Measurements from ENCODE around the gene ANKRD7.

ANKRD7 gene

GRCh38 chr7:118219157-118219512 lies 5.4 kb upstream of the ANKRD7 start:
- Histone ChIP-seq H3K18ac (ENCODE audit: low read depth in 1 of 2, low read length in 2 of 2) (no peak overlapping the region), H3K36me3 (ENCODE audit: control insufficient read depth in 1 of 2, insufficient read depth in 2 of 2, low read depth in 1 of 2, low read length in 2 of 2) (no peaks in the 10 kb centered on the region), H2BK15ac (ENCODE audit: low read depth, poor library complexity, severe bottlenecking) (no peak overlapping the region), H3K4me3 (ENCODE audit: insufficient read depth in 1 of 2, low read depth in 1 of 2, low read length in 2 of 2) (no peak overlapping the region), H3K79me1 (replicated peaks; ENCODE audit: low read length, poor library complexity, severe bottlenecking) (no peaks in the 10 kb centered on the region), H3K9ac (ENCODE audit: low read length) (no peak overlapping the region), H2BK5ac (ENCODE audit: low read depth, low read length, poor library complexity, severe bottlenecking) (no peak overlapping the region), H4K8ac (ENCODE audit: low read length) (no peak overlapping the region), H4K91ac (ENCODE audit: low read length) (no peak overlapping the region), H3K4me1 (ENCODE audit: control insufficient read depth, insufficient read depth, low read depth, low read length) (no peaks in the 10 kb centered on the region), H3K14ac (ENCODE audit: low read length in 2 of 2) (no peak overlapping the region), H3K9me3 (ENCODE audit: control insufficient read depth, low read length) (no peaks in the 10 kb centered on the region), H2AFZ (ENCODE audit: low read depth, low read length) (no peak overlapping the region), H2BK120ac (ENCODE audit: low read depth, low read length) (no peak overlapping the region), H3K23ac (ENCODE audit: low read length in 2 of 2) (no peak overlapping the region), H2AK5ac (ENCODE audit: low read length, severe bottlenecking) (no peak overlapping the region), H3K27ac (ENCODE audit: low read length, poor library complexity, severe bottlenecking) (no peak overlapping the region), H3K27me3 (ENCODE audit: control insufficient read depth in 1 of 2, insufficient read depth in 1 of 2, low read length in 2 of 2) (no peaks in the 10 kb centered on the region), H2BK12ac (ENCODE audit: low read length in 2 of 2) (no peak overlapping the region), H3K4me2 (ENCODE audit: low read length, poor library complexity, severe bottlenecking) (no peak overlapping the region), H3K4ac (ENCODE audit: low read depth in 1 of 2, low read length in 2 of 2) (no peak overlapping the region)
- DNase-seq, result no peak
- WGBS, result 97% methylated on average over 2 of the region's 3 CpGs

GRCh38 chr7:118220583-118220982 lies 3.9 kb upstream of the ANKRD7 start:
- H2BK120ac ChIP-seq (ENCODE audit: low read depth, low read length), result no peak overlapping the region
- H3K4me2 ChIP-seq (ENCODE audit: low read length, poor library complexity, severe bottlenecking), result no peak overlapping the region
- H2AK5ac ChIP-seq (ENCODE audit: low read length, severe bottlenecking), result no peak overlapping the region
- H3K9me3 ChIP-seq (ENCODE audit: control insufficient read depth, low read length), result no peaks in the 10 kb centered on the region
- H2BK15ac ChIP-seq (ENCODE audit: low read depth, poor library complexity, severe bottlenecking), result no peak overlapping the region
- no peaks in the 10 kb centered on the region for H3K36me3 ChIP-seq (ENCODE audit: control insufficient read depth in 1 of 2, insufficient read depth in 2 of 2, low read depth in 1 of 2, low read length in 2 of 2)
- DNase-seq, result no peak
- H3K4me1 ChIP-seq (ENCODE audit: control insufficient read depth, insufficient read depth, low read depth, low read length), result no peaks in the 10 kb centered on the region
- no peaks in the 10 kb centered on the region for H3K79me1 ChIP-seq (replicated peaks; ENCODE audit: low read length, poor library complexity, severe bottlenecking)
- H4K8ac ChIP-seq (ENCODE audit: low read length), result no peak overlapping the region
- no peak overlapping the region for H3K4ac ChIP-seq (ENCODE audit: low read depth in 1 of 2, low read length in 2 of 2)
- no peak overlapping the region for H3K4me3 ChIP-seq (ENCODE audit: insufficient read depth in 1 of 2, low read depth in 1 of 2, low read length in 2 of 2)
- H3K14ac ChIP-seq (ENCODE audit: low read length in 2 of 2), result no peak overlapping the region
- no peak overlapping the region for H3K18ac ChIP-seq (ENCODE audit: low read depth in 1 of 2, low read length in 2 of 2)
- no peak overlapping the region for H4K91ac ChIP-seq (ENCODE audit: low read length)
- H2BK12ac ChIP-seq (ENCODE audit: low read length in 2 of 2), result no peak overlapping the region
- 62% methylated on average over 3 of the region's 3 CpGs for WGBS
- no peak overlapping the region for H2AFZ ChIP-seq (ENCODE audit: low read depth, low read length)
- no peak overlapping the region for H3K23ac ChIP-seq (ENCODE audit: low read length in 2 of 2)
- no peak overlapping the region for H3K27ac ChIP-seq (ENCODE audit: low read length, poor library complexity, severe bottlenecking)
- no peaks in the 10 kb centered on the region for H3K27me3 ChIP-seq (ENCODE audit: control insufficient read depth in 1 of 2, insufficient read depth in 1 of 2, low read length in 2 of 2)
- no peak overlapping the region for H3K9ac ChIP-seq (ENCODE audit: low read length)
- H2BK5ac ChIP-seq (ENCODE audit: low read depth, low read length, poor library complexity, severe bottlenecking), result no peak overlapping the region

- WGBS, result 93% methylated on average over 1 of the region's 1 CpG
- H3K9me3 ChIP-seq (ENCODE audit: control insufficient read depth, low read length), result no peaks in the 10 kb centered on the region
- H2BK12ac ChIP-seq (ENCODE audit: low read length in 2 of 2), result no peak overlapping the region
Measured at GRCh38 chr7:118222591-118222990, 1.9 kb upstream of the ANKRD7 start.

DNA sequence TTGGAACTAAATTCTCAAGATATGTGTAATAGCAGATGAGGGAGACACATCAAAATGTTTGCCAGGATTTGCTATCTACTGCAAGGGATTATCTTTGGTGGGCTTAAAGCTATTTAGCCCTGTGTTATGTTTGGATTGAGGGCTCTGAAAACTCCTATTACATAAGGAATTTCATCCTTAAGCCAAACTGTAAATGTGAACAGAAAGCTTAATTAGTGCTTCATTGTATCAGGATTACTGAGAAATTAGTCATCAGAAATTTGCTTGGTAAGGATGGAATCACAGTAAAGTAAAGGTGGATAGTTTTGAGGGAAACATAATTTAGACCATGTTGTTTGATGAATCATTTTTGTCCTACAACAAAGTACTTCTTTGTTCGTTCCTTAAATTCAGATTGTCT lies 8.3 kb downstream of the ANKRD7 start:
- Histone ChIP-seq H2BK120ac (ENCODE audit: low read depth, low read length) (no peak overlapping the region), H3K4ac (ENCODE audit: low read depth in 1 of 2, low read length in 2 of 2) (no peak overlapping the region), H3K14ac (ENCODE audit: low read length in 2 of 2) (no peak overlapping the region), H3K4me1 (ENCODE audit: control insufficient read depth, insufficient read depth, low read depth, low read length) (no peaks in the 10 kb centered on the region), H3K18ac (ENCODE audit: low read depth in 1 of 2, low read length in 2 of 2) (no peak overlapping the region), H2BK5ac (ENCODE audit: low read depth, low read length, poor library complexity, severe bottlenecking) (no peak overlapping the region), H3K27me3 (ENCODE audit: control insufficient read depth in 1 of 2, insufficient read depth in 1 of 2, low read length in 2 of 2) (no peaks in the 10 kb centered on the region), H4K8ac (ENCODE audit: low read length) (no peak overlapping the region), H2AFZ (ENCODE audit: low read depth, low read length) (no peak overlapping the region), H3K9me3 (ENCODE audit: control insufficient read depth, low read length) (no peaks in the 10 kb centered on the region), H3K4me2 (ENCODE audit: low read length, poor library complexity, severe bottlenecking) (no peak overlapping the region), H3K36me3 (ENCODE audit: control insufficient read depth in 1 of 2, insufficient read depth in 2 of 2, low read depth in 1 of 2, low read length in 2 of 2) (no peaks in the 10 kb centered on the region), H3K4me3 (ENCODE audit: insufficient read depth in 1 of 2, low read depth in 1 of 2, low read length in 2 of 2) (no peak overlapping the region), H2AK5ac (ENCODE audit: low read length, severe bottlenecking) (no peak overlapping the region), H3K23ac (ENCODE audit: low read length in 2 of 2) (no peak overlapping the region), H3K79me1 (replicated peaks; ENCODE audit: low read length, poor library complexity, severe bottlenecking) (no peaks in the 10 kb centered on the region), H4K91ac (ENCODE audit: low read length) (no peak overlapping the region), H3K27ac (ENCODE audit: low read length, poor library complexity, severe bottlenecking) (no peak overlapping the region), H3K9ac (ENCODE audit: low read length) (no peak overlapping the region), H2BK12ac (ENCODE audit: low read length in 2 of 2) (no peak overlapping the region), H2BK15ac (ENCODE audit: low read depth, poor library complexity, severe bottlenecking) (no peak overlapping the region)
- WGBS, result no CpG with 5 or more reads among the region's 1 CpG
- no peak for DNase-seq

More at GRCh38 chr7:118222591-118222990, 1.9 kb upstream of the ANKRD7 start:
- Histone ChIP-seq H2AK5ac (ENCODE audit: low read length, severe bottlenecking) (no peak overlapping the region), H2BK15ac (ENCODE audit: low read depth, poor library complexity, severe bottlenecking) (no peak overlapping the region), H2BK120ac (ENCODE audit: low read depth, low read length) (no peak overlapping the region), H4K8ac (ENCODE audit: low read length) (no peak overlapping the region), H2AFZ (ENCODE audit: low read depth, low read length) (no peak overlapping the region), H3K4me1 (ENCODE audit: control insufficient read depth, insufficient read depth, low read depth, low read length) (no peaks in the 10 kb centered on the region), H3K4me2 (ENCODE audit: low read length, poor library complexity, severe bottlenecking) (no peak overlapping the region), H3K14ac (ENCODE audit: low read length in 2 of 2) (no peak overlapping the region), H3K27ac (ENCODE audit: low read length, poor library complexity, severe bottlenecking) (no peak overlapping the region), H3K79me1 (replicated peaks; ENCODE audit: low read length, poor library complexity, severe bottlenecking) (no peaks in the 10 kb centered on the region), H3K4ac (ENCODE audit: low read depth in 1 of 2, low read length in 2 of 2) (no peak overlapping the region), H3K36me3 (ENCODE audit: control insufficient read depth in 1 of 2, insufficient read depth in 2 of 2, low read depth in 1 of 2, low read length in 2 of 2) (no peaks in the 10 kb centered on the region), H4K91ac (ENCODE audit: low read length) (no peak overlapping the region), H3K9ac (ENCODE audit: low read length) (no peak overlapping the region), H2BK5ac (ENCODE audit: low read depth, low read length, poor library complexity, severe bottlenecking) (no peak overlapping the region), H3K18ac (ENCODE audit: low read depth in 1 of 2, low read length in 2 of 2) (no peak overlapping the region), H3K4me3 (ENCODE audit: insufficient read depth in 1 of 2, low read depth in 1 of 2, low read length in 2 of 2) (no peak overlapping the region), H3K27me3 (ENCODE audit: control insufficient read depth in 1 of 2, insufficient read depth in 1 of 2, low read length in 2 of 2) (no peaks in the 10 kb centered on the region), H3K23ac (ENCODE audit: low read length in 2 of 2) (no peak overlapping the region)
- no peak for DNase-seq
